GDM1 (cell line): ENCODE results near the gene ZNF574.
"Not testable (repeated sequence)": the region's sequence is repeated elsewhere in the genome, so short reads cannot be mapped to it uniquely, and the experiment has no call there.

Experiments used
- DNase-seq: peaks from one replicate; lab custom pipeline; 2025; lab: John Stamatoyannopoulos, UW

ZNF574 gene

GRCh38 chr19:42099336-42099925 lies 23.5 kb downstream of the ZNF574 start:
- DNase-seq: no peak

GRCh38 chr19:42100241-42100640 lies 24.3 kb downstream of the ZNF574 start:
- DNase-seq: not testable (repeated sequence)

GRCh38 chr19:42102877-42103276 lies 26.9 kb downstream of the ZNF574 start:
- no peak for DNase-seq

- DNase-seq: no peak
Observed at GRCh38 chr19:42105368-42105767, 29.4 kb downstream of the ZNF574 start.

GRCh38 chr19:42108527-42109389 lies 32.8 kb downstream of the ZNF574 start:
- DNase-seq: peak; percentile 83

- no peak for DNase-seq
Observed at GRCh38 chr19:42109896-42110295, 33.9 kb downstream of the ZNF574 start.

- DNase-seq: no peak
Observed at GRCh38 chr19:42110658-42111057, 34.7 kb downstream of the ZNF574 start.

- no peak for DNase-seq
Observed at GRCh38 chr19:42111384-42111783, 35.4 kb downstream of the ZNF574 start.

- no peak for DNase-seq
Observed at GRCh38 chr19:42111811-42112210, 35.8 kb downstream of the ZNF574 start.

- no peak for DNase-seq
Observed at GRCh38 chr19:42113641-42114348, 37.8 kb downstream of the ZNF574 start.

GRCh38 chr19:42114412-42114811 lies 38.4 kb downstream of the ZNF574 start:
- no peak for DNase-seq

GRCh38 chr19:42115219-42115618 lies 39.3 kb downstream of the ZNF574 start:
- no peak for DNase-seq

- DNase-seq: no peak
Observed at GRCh38 chr19:42115705-42116104, 39.7 kb downstream of the ZNF574 start.

GRCh38 chr19:42116308-42117075 lies 40.5 kb downstream of the ZNF574 start:
- no peak for DNase-seq

- DNase-seq: no peak
Observed at GRCh38 chr19:42117076-42117475, 41.1 kb downstream of the ZNF574 start.

- no peak for DNase-seq
Observed at GRCh38 chr19:42120276-42120980, 44.5 kb downstream of the ZNF574 start.

- DNase-seq: no peak
Observed at GRCh38 chr19:42121036-42121621, 45.2 kb downstream of the ZNF574 start.

- DNase-seq: peak; percentile 80
Observed at GRCh38 chr19:42121656-42122069, 45.7 kb downstream of the ZNF574 start.

GRCh38 chr19:42122691-42123607 lies 47.0 kb downstream of the ZNF574 start:
- no peak for DNase-seq

- no peak for DNase-seq
Observed at GRCh38 chr19:42123765-42124164, 47.8 kb downstream of the ZNF574 start.
